PC-3 (cell line): Measurements from ENCODE around the gene CELA1. TPM values are rescaled to one million over a fixed set of nuclear protein-coding genes. Genes with fewer than 3 reads are reported as not detected.

ENCODE experiments used
- ATAC-seq: fragments of 200-7000 bp; cut with Tn5 transposase; 2 replicates; pipeline ENCODE4 v1.9.1; 2020; ENCODE audit warnings: mild to moderate bottlenecking, moderate library complexity
- BruUV-seq: library from RNA; stranded (reverse); fragments of 400-500 nt; replicated peaks from 2 replicates; lab custom pipeline; 2021; lab: Mats Ljungman, UMichigan
- CTCF ChIA-PET: fragments of 300-600 bp; sonication (Branson Sonifier 250); formaldehyde crosslinking; loops from one replicate; lab custom pipeline; 2022; ENCODE audit warnings: antibody characterized with exemption; lab: Charles Lee
- POLR2A ChIA-PET: fragments of 300-600 bp; sonication (Branson Sonifier 250); formaldehyde crosslinking; loops from one replicate; lab custom pipeline; 2022; ENCODE audit warnings: antibody characterized with exemption; ENCODE audit not compliant: unreplicated experiment; lab: Charles Lee
- DNase-seq: peaks from one replicate; pipeline ENCODE4 v3.0.0-alpha.2; 2015
- H2AFZ ChIP-seq: fragments of 300-600 bp; sonication (generic); 2 replicates; pipeline ENCODE4 v1.6.0; 2016; ENCODE audit warnings: antibody characterized with exemption, low read length
- H3F3A ChIP-seq: fragments of 300-600 bp; sonication (generic); one replicate; pipeline ENCODE4 v1.6.0; 2017; ENCODE audit warnings: antibody characterized with exemption, low read length, control low read depth, mild to moderate bottlenecking; ENCODE audit not compliant: unreplicated experiment
- H3K27ac ChIP-seq: fragments of 300-600 bp; sonication (generic); 2 replicates; pipeline ENCODE4 v1.5.1; 2016; ENCODE audit warnings: mild to moderate bottlenecking, low read length
- H3K27me3 ChIP-seq: fragments of 300-600 bp; sonication (generic); 2 replicates; pipeline ENCODE4 v1.6.1; 2016; ENCODE audit warnings: low read length, mixed read lengths
- H3K36me3 ChIP-seq: fragments of 300-600 bp; sonication (generic); 2 replicates; pipeline ENCODE4 v1.6.1; 2016; ENCODE audit warnings: low read depth, mixed run types, low read length, mixed read lengths
- H3K4me1 ChIP-seq: fragments of 300-600 bp; sonication (generic); 2 replicates; pipeline ENCODE4 v1.5.1; 2016; ENCODE audit warnings: low read length; ENCODE audit not compliant: insufficient read depth
- H3K4me2 ChIP-seq: fragments of 300-600 bp; sonication (generic); 2 replicates; pipeline ENCODE4 v1.6.0; 2016; ENCODE audit warnings: low read length
- H3K4me3 ChIP-seq: fragments of 300-600 bp; sonication (generic); 2 replicates; pipeline ENCODE4 v1.5.1; 2016; ENCODE audit warnings: mild to moderate bottlenecking, low read length, mixed read lengths
- H3K79me2 ChIP-seq: fragments of 300-600 bp; sonication (generic); 2 replicates; pipeline ENCODE4 v1.6.1; 2017; ENCODE audit warnings: low read length, mixed read lengths
- H3K9ac ChIP-seq: fragments of 300-600 bp; sonication (generic); 2 replicates; pipeline ENCODE4 v1.6.0; 2016; ENCODE audit warnings: mild to moderate bottlenecking, low read length
- H3K9me2 ChIP-seq: fragments of 300-600 bp; sonication (generic); replicated peaks from 2 replicates; pipeline ENCODE4 v1.6.1; 2016; ENCODE audit warnings: mixed run types, low read length, mixed read lengths
- H3K9me3 ChIP-seq: fragments of 300-600 bp; sonication (generic); 2 replicates; pipeline ENCODE4 v1.6.1; 2016; ENCODE audit warnings: low read length, mixed read lengths
- H4K20me1 ChIP-seq: fragments of 300-600 bp; sonication (generic); 2 replicates; pipeline ENCODE4 v1.6.1; 2016; ENCODE audit warnings: low read length, mixed read lengths
- CTCF ChIP-seq: fragments of 300-600 bp; sonication (generic); conservative IDR thresholded peaks from 2 replicates; pipeline ENCODE4 v1.5.1; 2017; ENCODE audit warnings: antibody characterized with exemption, low read depth, mild to moderate bottlenecking, low read length
- EZH2 ChIP-seq: fragments of 300-600 bp; sonication (generic); IDR thresholded peaks from one replicate; pipeline ENCODE4 v1.6.1; 2017; ENCODE audit warnings: antibody characterized with exemption, mild to moderate bottlenecking, low read length; ENCODE audit not compliant: unreplicated experiment
- EZH2phosphoT487 ChIP-seq: fragments of 300-600 bp; sonication (generic); IDR thresholded peaks from 2 replicates; pipeline ENCODE4 v1.6.1; 2018; ENCODE audit warnings: mild to moderate bottlenecking, antibody characterized with exemption, low read length, borderline replicate concordance
- intact Hi-C: fragments of 100-400 bp; cut with micrococcal nuclease; formaldehyde crosslinking; loops from 2 replicates; pipeline ENCODE4 v1.9.0; 2023
- total RNA-seq: library from RNA; depleted of rRNA; stranded (reverse); fragments of >200 nt; gene quantifications from 2 replicates; pipeline ENCODE4 v1.2.3, GENCODE V29; 2014

CELA1 gene
- total RNA-seq, 1 experiment from 2014 or later: not detected

GRCh38 chr12:51393676-51394545 is 47.4 kb upstream of the CELA1 start:
- POLR2A ChIA-PET: interaction anchor here (0.6 to 0.7 kb wide), 5 partner anchors 17 to 1513 kb away, joined by 3 to 7 read pairs (median 6); partner anchors contain the start of gene SMAGP
- H4K20me1 ChIP-seq: no peaks in the 10 kb centered on the region
- peak overlapping the region; percentile 59 for H2AFZ ChIP-seq
- peaks cover 47% of the 10 kb centered on the region for H3K79me2 ChIP-seq
- H3K9ac ChIP-seq: peak overlapping the region; percentile 68
- peaks cover 56% of the 10 kb centered on the region for H3K4me1 ChIP-seq
- H3K36me3 ChIP-seq: no peaks in the 10 kb centered on the region
- no peaks in the 10 kb centered on the region for H3K9me2 ChIP-seq
- peak overlapping the region; percentile 90 for H3K27ac ChIP-seq
- intact Hi-C loops: loop anchor here (1.0 kb wide), 1 partner anchor 23 kb away; no protein-coding TSS in a partner anchor
- no peaks in the 10 kb centered on the region for H3K9me3 ChIP-seq
- TSS peak; percentile 20 for BruUV-seq
- no peaks in the 10 kb centered on the region for H3K27me3 ChIP-seq
- peak; percentile 96 for DNase-seq
- H3F3A ChIP-seq: peaks cover 3% of the 10 kb centered on the region
- peak; percentile 80 for ATAC-seq
- CTCF ChIA-PET: interaction anchor here (1.3 kb wide), 1 partner anchor 27 kb away, joined by 3 read pairs; no protein-coding TSS in a partner anchor
- H3K4me2 ChIP-seq: peak overlapping the region; percentile 91
- no peak for TF ChIP-seq EZH2
- TF ChIP-seq EZH2phosphoT487: no peak
- TF ChIP-seq CTCF: no peak
- peak overlapping the region; percentile 88 for H3K4me3 ChIP-seq

- Histone ChIP-seq H3K4me1 (peaks cover 68% of the 10 kb centered on the region), H3K79me2 (peaks cover 50% of the 10 kb centered on the region), H4K20me1 (no peaks in the 10 kb centered on the region), H3F3A (peaks cover 3% of the 10 kb centered on the region), H2AFZ (no peak overlapping the region), H3K4me2 (peak overlapping the region; percentile 91), H3K9me2 (no peaks in the 10 kb centered on the region), H3K4me3 (peak overlapping the region; percentile 88; the same call in 1 of the 2 replicates), H3K36me3 (no peaks in the 10 kb centered on the region), H3K9ac (peak overlapping the region; percentile 68; the same call in 1 of the 2 replicates), H3K27ac (peak overlapping the region; percentile 90), H3K27me3 (no peaks in the 10 kb centered on the region), H3K9me3 (no peaks in the 10 kb centered on the region)
- intact Hi-C loops: no loop called here
- POLR2A ChIA-PET: no interaction called here
- DNase-seq (no peak), ATAC-seq (no peak)
- CTCF ChIA-PET: no interaction called here
- TF ChIP-seq CTCF (no peak), EZH2 (no peak), EZH2phosphoT487 (no peak)
- BruUV-seq: TSS peak; percentile 49
Measured at GRCh38 chr12:51392556-51393237, 46.2 kb upstream of the CELA1 start.
